GM12878 (cell line): ENCODE measurements around the gene PADI2.

ENCODE experiments used
- EP300 ChIP-seq, 2 experiments: fragments of 150-350 bp in 1 of 2; IDR thresholded peaks; 2 replicates each; pipeline ENCODE4 v1.6.1; 2011 to 2012; ENCODE audit warnings: low read depth in 2 of 2, low read length in 2 of 2, borderline replicate concordance in 1 of 2, improper control_type of control experiment in 1 of 2, inconsistent platforms in 1 of 2; ENCODE audit not compliant: control insufficient read depth in 1 of 2
- HCFC1 ChIP-seq: fragments of 150-350 bp; IDR thresholded peaks from 2 replicates; pipeline ENCODE4 v1.6.1; 2014; ENCODE audit warnings: low read length
- JUND ChIP-seq: IDR thresholded peaks from 2 replicates; pipeline ENCODE4 v1.6.1; 2012; ENCODE audit warnings: low read depth, mild to moderate bottlenecking, low read length, improper control_type of control experiment, moderate library complexity
- MYC ChIP-seq: IDR thresholded peaks from 2 replicates; pipeline ENCODE4 v1.6.1; 2011; ENCODE audit warnings: mild to moderate bottlenecking, low read length, moderate library complexity, inconsistent platforms; ENCODE audit not compliant: insufficient read depth, insufficient replicate concordance, insufficient read length, severe bottlenecking
- PML ChIP-seq: IDR thresholded peaks from 2 replicates; pipeline ENCODE4 v1.6.1; 2012; ENCODE audit warnings: low read length, inconsistent platforms
- POLR2A ChIP-seq: IDR thresholded peaks from 2 replicates; pipeline ENCODE4 v1.6.1; 2011; ENCODE audit warnings: low read depth, mild to moderate bottlenecking, low read length
- ZNF274 ChIP-seq: IDR thresholded peaks from one replicate; pipeline ENCODE4 v1.8.0; 2011; ENCODE audit not compliant: insufficient read length, insufficient read depth
- TF ChIP-seq, protein P1 (sequence below): fragments of 450-650 bp; IDR thresholded peaks from 2 replicates; pipeline ENCODE4 v1.6.1; 2016; ENCODE audit warnings: mild to moderate bottlenecking
- TF ChIP-seq, protein P2 (sequence below), 3 experiments: IDR thresholded peaks in 2 of 3; conservative IDR thresholded peaks in 1 of 3; 2 replicates each; pipeline ENCODE4 v1.5.1; 2011; ENCODE audit warnings: low read depth in 3 of 3, low read length in 3 of 3, mild to moderate bottlenecking in 3 of 3, control low read depth in 2 of 3, moderate library complexity in 2 of 3, inconsistent platforms in 1 of 3, mixed read lengths in 1 of 3; ENCODE audit not compliant: control insufficient read depth in 2 of 3, insufficient read depth in 1 of 3; ENCODE audit errors: extremely low read depth in 1 of 3

- TF ChIP-seq MYC: no peak
- TF ChIP-seq, protein P1, sequence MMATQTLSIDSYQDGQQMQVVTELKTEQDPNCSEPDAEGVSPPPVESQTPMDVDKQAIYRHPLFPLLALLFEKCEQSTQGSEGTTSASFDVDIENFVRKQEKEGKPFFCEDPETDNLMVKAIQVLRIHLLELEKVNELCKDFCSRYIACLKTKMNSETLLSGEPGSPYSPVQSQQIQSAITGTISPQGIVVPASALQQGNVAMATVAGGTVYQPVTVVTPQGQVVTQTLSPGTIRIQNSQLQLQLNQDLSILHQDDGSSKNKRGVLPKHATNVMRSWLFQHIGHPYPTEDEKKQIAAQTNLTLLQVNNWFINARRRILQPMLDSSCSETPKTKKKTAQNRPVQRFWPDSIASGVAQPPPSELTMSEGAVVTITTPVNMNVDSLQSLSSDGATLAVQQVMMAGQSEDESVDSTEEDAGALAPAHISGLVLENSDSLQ: no peak
- TF ChIP-seq ZNF274: no peak
- no peak for TF ChIP-seq EP300 (IDR thresholded peaks at IDR 0.05; ENCODE audit: borderline replicate concordance in 1 of 2, control insufficient read depth in 1 of 2, low read depth in 2 of 2, low read length in 2 of 2)
- no peak for TF ChIP-seq PML
- no peak for TF ChIP-seq JUND
- TF ChIP-seq, protein P2, sequence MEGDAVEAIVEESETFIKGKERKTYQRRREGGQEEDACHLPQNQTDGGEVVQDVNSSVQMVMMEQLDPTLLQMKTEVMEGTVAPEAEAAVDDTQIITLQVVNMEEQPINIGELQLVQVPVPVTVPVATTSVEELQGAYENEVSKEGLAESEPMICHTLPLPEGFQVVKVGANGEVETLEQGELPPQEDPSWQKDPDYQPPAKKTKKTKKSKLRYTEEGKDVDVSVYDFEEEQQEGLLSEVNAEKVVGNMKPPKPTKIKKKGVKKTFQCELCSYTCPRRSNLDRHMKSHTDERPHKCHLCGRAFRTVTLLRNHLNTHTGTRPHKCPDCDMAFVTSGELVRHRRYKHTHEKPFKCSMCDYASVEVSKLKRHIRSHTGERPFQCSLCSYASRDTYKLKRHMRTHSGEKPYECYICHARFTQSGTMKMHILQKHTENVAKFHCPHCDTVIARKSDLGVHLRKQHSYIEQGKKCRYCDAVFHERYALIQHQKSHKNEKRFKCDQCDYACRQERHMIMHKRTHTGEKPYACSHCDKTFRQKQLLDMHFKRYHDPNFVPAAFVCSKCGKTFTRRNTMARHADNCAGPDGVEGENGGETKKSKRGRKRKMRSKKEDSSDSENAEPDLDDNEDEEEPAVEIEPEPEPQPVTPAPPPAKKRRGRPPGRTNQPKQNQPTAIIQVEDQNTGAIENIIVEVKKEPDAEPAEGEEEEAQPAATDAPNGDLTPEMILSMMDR (IDR thresholded peaks at IDR 0.05 in 2 of 3, conservative IDR thresholded peaks at IDR 0.05 in 1 of 3; ENCODE audit: control insufficient read depth in 2 of 3, extremely low read depth in 1 of 3, insufficient read depth in 1 of 3, low read depth in 3 of 3, low read length in 3 of 3): no peak
- TF ChIP-seq HCFC1: no peak
- TF ChIP-seq POLR2A: no peak
Observed at GRCh38 chr1:17040135-17040534, 79.1 kb downstream of the PADI2 start.
